ENCODE measurements around the gene TBCEL.

Gene TBCEL

GRCh38 chr11:120985718-120986569 lies 38.0 kb upstream of the TBCEL start:
- Histone ChIP-seq H3K4me3 (ENCODE audit: low read depth, low read length) (no peak overlapping the region), H3K27ac (no peak overlapping the region), H3K36me3 (no peaks in the 10 kb centered on the region), H3K9me3 (ENCODE audit: severe bottlenecking) (no peaks in the 10 kb centered on the region), H3K27me3 (ENCODE audit: insufficient read depth, low read depth, severe bottlenecking) (no peaks in the 10 kb centered on the region)
- DNase-seq: no peak
- no peak for TF ChIP-seq CTCF (IDR thresholded peaks at IDR 0.05; ENCODE audit: low read depth, low read length)

GRCh38 chr11:120988603-120989002 lies 35.3 kb upstream of the TBCEL start:
- Histone ChIP-seq H3K36me3 (no peaks in the 10 kb centered on the region), H3K27me3 (ENCODE audit: insufficient read depth, low read depth, severe bottlenecking) (no peaks in the 10 kb centered on the region), H3K9me3 (ENCODE audit: severe bottlenecking) (no peaks in the 10 kb centered on the region), H3K4me3 (ENCODE audit: low read depth, low read length) (no peak overlapping the region), H3K27ac (no peak overlapping the region)
- no peak for TF ChIP-seq CTCF (IDR thresholded peaks at IDR 0.05; ENCODE audit: low read depth, low read length)
- DNase-seq: no peak

- no peak overlapping the region for H3K4me3 ChIP-seq (ENCODE audit: low read depth, low read length)
- TF ChIP-seq CTCF (IDR thresholded peaks at IDR 0.05; ENCODE audit: low read depth, low read length): no peak
- DNase-seq: no peak
These were observed 31.8 kb upstream of the TBCEL start for GRCh38 chr11:120991830-120992686.

GRCh38 chr11:120994091-120994859 lies 29.6 kb upstream of the TBCEL start:
- Histone ChIP-seq H3K9me3 (ENCODE audit: severe bottlenecking) (no peaks in the 10 kb centered on the region), H3K4me3 (ENCODE audit: low read depth, low read length) (no peak overlapping the region), H3K27me3 (ENCODE audit: insufficient read depth, low read depth, severe bottlenecking) (no peaks in the 10 kb centered on the region), H3K27ac (no peak overlapping the region), H3K36me3 (no peaks in the 10 kb centered on the region)
- TF ChIP-seq CTCF (IDR thresholded peaks at IDR 0.05; ENCODE audit: low read depth, low read length): no peak
- DNase-seq: no peak

More at GRCh38 chr11:120991830-120992686, 31.8 kb upstream of the TBCEL start:
- no peaks in the 10 kb centered on the region for H3K27me3 ChIP-seq (ENCODE audit: insufficient read depth, low read depth, severe bottlenecking)
- H3K27ac ChIP-seq: no peak overlapping the region
- H3K36me3 ChIP-seq: no peaks in the 10 kb centered on the region
- no peaks in the 10 kb centered on the region for H3K9me3 ChIP-seq (ENCODE audit: severe bottlenecking)

- no peak for DNase-seq
- Histone ChIP-seq H3K4me3 (ENCODE audit: low read depth, low read length) (no peak overlapping the region), H3K27ac (no peak overlapping the region), H3K9me3 (ENCODE audit: severe bottlenecking) (no peaks in the 10 kb centered on the region), H3K36me3 (no peaks in the 10 kb centered on the region), H3K27me3 (ENCODE audit: insufficient read depth, low read depth, severe bottlenecking) (no peaks in the 10 kb centered on the region)
- no peak for TF ChIP-seq CTCF (IDR thresholded peaks at IDR 0.05; ENCODE audit: low read depth, low read length)
These were observed 28.7 kb upstream of the TBCEL start for GRCh38 chr11:120995184-120995583.
